Activated T-cell treated with anti-CD3 and anti-CD28 coated beads, Interleukin-2, amount 50 U/mL, for 24 hours (primary cell): ENCODE measurements around the gene ZDHHC14.
A peak's percentile ranks its signal among the peaks of the same experiment; 100 is the strongest.

Source experiments
- DNase-seq: peaks from one replicate; pipeline ENCODE4 v3.0.0-alpha.2; 2020
- H3K27ac Mint-ChIP-seq: 2 replicates; pipeline ENCODE4 v1.8.0; 2020; ENCODE audit warnings: mild to moderate bottlenecking, mixed read lengths
- H3K27me3 Mint-ChIP-seq: 2 replicates; pipeline ENCODE4 v1.8.0; 2020; ENCODE audit warnings: mixed read lengths
- H3K36me3 Mint-ChIP-seq: 2 replicates; pipeline ENCODE4 v1.8.0; 2020; ENCODE audit warnings: low read depth, mixed read lengths
- H3K4me1 Mint-ChIP-seq: 2 replicates; pipeline ENCODE4 v1.8.0; 2020; ENCODE audit warnings: low read depth, mixed read lengths
- H3K4me3 Mint-ChIP-seq: 2 replicates; pipeline ENCODE4 v1.8.0; 2020; ENCODE audit warnings: mild to moderate bottlenecking, moderate library complexity, mixed read lengths
- H3K9me3 Mint-ChIP-seq: 2 replicates; pipeline ENCODE4 v1.8.0; 2020; ENCODE audit warnings: mixed read lengths

The ZDHHC14 gene

DNA sequence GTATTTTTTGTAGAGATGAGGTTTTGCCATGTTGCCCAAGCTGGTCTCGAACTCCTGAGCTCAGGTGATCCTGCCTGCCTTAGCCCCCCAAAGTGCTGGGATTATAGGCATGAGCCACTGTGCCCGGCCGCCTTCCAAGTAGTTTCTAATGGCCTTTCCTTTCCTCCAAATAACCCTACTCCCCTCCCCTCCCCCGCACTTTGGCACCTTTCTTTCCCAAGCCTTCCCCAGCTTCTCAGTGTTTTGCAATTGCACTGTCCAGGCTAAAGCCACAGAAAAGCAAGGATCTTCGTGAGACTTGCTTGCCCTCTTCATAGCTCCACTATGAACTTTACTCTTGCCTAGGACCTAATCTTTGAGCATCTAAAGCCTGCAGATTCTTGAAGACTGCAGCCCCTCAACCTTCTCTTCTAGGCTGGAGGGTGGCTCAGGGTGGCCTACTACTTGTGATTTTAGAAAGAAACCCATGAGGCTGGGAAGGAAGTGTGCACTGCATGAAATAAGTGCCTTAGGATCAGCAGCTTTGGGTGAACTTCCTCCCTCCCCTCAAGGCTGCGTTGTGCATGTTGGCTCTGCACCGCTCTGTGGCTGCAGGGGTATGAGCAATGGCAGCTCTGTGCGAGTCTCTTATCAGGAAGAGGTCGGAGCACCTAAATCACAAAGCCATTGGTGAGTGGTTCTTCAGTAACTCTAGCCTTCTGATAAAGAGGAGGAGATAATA is 289.6 kb downstream of the ZDHHC14 start:
- Mint-ChIP-seq H3K27me3 (no peaks in the 10 kb centered on the region), H3K4me3 (no peak overlapping the region), H3K27ac (no peak overlapping the region), H3K9me3 (no peaks in the 10 kb centered on the region), H3K4me1 (peaks cover 25% of the 10 kb centered on the region), H3K36me3 (no peaks in the 10 kb centered on the region)
- no peak for DNase-seq

DNA sequence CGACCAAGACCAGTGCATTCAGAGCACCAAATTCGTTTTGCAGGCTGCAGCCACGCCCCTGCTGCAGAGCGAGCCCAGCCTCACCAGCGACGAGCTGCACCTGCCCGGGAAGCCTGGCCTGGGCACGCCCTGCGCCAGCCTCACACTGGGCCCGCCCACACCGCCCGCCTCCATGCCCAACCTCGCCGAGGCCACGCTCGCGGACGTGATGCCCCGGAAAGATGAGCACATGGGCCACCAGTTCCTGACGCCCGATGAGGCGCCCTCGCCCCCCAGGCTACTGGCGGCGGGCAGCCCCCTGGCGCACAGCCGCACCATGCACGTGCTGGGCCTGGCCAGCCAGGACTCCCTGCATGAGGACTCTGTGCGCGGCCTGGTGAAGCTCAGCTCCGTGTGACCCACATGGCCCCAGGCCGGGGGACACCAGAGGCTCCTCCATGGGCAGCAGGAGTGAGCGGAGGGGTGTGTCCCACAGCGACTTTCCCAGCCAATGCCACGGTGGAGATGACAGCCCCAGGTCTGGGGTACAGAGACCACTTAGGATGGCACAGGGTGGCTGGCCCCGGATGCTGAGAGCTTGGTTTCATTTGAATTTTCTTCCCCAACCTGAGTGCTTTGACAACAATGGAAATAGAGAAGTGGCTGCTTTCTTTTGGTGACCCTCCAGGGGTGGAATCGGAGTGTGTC is 291.9 kb downstream of the ZDHHC14 start:
- H3K4me1 Mint-ChIP-seq, result peaks cover 16% of the 10 kb centered on the region

DNA sequence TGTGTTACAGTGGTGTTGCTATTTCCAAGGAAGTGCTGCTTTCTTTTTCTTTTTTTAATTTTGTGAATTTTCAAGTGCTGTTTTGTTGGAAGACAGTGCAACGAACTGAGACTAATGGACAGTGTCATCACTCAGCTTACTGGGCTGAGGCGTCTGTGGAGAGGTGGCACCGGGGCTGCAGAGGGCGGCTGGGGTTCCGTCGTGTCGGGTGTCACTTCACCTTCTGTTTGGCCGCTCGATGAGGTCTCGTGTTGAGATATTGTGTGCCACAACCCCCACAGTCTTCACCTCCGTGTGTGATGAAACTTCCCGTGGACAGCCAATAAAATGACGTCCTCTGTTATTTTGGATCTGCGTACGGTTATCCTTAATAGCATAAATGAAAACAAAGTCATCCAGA is 292.6 kb downstream of the ZDHHC14 start:
- Mint-ChIP-seq H3K9me3 (no peaks in the 10 kb centered on the region), H3K4me3 (no peak overlapping the region), H3K27ac (no peak overlapping the region), H3K36me3 (no peaks in the 10 kb centered on the region), H3K27me3 (no peaks in the 10 kb centered on the region), H3K4me1 (peaks cover 14% of the 10 kb centered on the region)
- DNase-seq, result no peak

More for the DNA sequence above, 291.9 kb downstream of the ZDHHC14 start:
- no peaks in the 10 kb centered on the region for H3K36me3 Mint-ChIP-seq
- H3K27me3 Mint-ChIP-seq, result no peaks in the 10 kb centered on the region
- H3K9me3 Mint-ChIP-seq, result no peaks in the 10 kb centered on the region
- H3K4me3 Mint-ChIP-seq, result no peak overlapping the region
- no peak overlapping the region for H3K27ac Mint-ChIP-seq
- no peak for DNase-seq

DNA sequence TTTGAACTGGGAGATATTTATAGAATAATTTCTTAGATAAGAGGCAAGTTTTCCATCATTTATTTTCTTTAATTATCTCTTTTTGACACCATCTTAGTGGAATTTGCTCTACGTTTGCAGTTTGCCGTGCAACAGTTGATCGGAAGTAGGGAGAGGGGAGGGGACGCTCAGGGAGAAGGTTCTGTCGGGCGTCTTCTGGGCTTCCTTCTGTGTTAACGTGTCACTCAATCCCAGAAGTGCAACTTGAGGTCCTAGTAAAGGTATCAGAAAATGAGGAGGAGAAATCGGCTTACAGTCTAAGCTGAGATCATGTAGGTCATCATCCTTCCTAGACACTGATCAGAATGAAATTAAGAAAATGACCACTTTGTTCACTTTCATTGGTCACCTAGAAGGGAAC is 293.1 kb downstream of the ZDHHC14 start:
- H3K4me1 Mint-ChIP-seq, result peaks cover 12% of the 10 kb centered on the region
- no peak overlapping the region for H3K4me3 Mint-ChIP-seq
- H3K27ac Mint-ChIP-seq, result no peak overlapping the region
- H3K36me3 Mint-ChIP-seq, result no peaks in the 10 kb centered on the region
- H3K9me3 Mint-ChIP-seq, result no peaks in the 10 kb centered on the region
- DNase-seq, result no peak
- no peaks in the 10 kb centered on the region for H3K27me3 Mint-ChIP-seq

DNA sequence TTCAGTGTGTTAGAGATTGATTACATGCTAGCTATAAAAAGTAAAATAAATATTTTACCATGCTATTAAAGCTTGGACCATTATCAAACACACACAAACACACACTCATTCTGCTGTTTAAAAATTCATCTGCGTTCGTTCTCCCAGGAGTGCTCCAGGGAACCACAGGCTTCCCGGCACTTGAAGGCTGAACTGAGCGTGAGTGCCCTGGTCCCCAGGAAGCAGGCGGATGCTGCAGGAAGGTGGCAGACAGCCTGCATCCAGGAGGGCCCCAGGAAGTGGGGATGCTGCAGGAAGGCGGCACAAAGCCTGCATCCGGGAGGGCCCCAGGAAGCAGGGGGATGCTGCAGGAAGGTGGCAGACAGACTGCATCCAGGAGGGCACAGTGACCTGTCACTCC is 294.8 kb downstream of the ZDHHC14 start:
- no peak for DNase-seq
- Mint-ChIP-seq H3K9me3 (no peaks in the 10 kb centered on the region), H3K27ac (no peak overlapping the region), H3K4me1 (peaks cover 1% of the 10 kb centered on the region), H3K27me3 (no peaks in the 10 kb centered on the region), H3K4me3 (no peak overlapping the region), H3K36me3 (no peaks in the 10 kb centered on the region)

DNA sequence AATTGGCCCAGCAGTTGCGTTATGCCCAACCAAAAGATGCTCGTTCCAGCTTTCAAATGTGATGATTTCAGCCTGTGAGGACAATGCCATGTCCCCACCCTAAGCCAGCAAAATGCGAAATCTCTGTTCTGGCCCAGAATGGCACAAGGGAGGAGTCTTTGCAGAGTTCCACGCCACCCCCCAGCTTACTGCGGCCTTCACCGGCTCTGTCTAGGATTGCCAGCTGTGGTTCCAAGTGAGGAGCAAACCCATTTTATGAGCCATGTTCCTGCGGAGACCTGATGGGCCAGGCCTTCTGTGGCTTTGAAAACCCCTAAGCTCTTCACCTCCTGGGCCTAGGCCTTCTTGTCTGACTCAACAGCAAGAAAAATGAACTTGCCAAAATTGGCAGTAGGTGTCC is 295.3 kb downstream of the ZDHHC14 start:
- Mint-ChIP-seq H3K9me3 (no peaks in the 10 kb centered on the region), H3K27me3 (no peaks in the 10 kb centered on the region), H3K4me1 (no peaks in the 10 kb centered on the region), H3K36me3 (no peaks in the 10 kb centered on the region), H3K4me3 (no peak overlapping the region), H3K27ac (no peak overlapping the region)
- DNase-seq, result no peak

DNA sequence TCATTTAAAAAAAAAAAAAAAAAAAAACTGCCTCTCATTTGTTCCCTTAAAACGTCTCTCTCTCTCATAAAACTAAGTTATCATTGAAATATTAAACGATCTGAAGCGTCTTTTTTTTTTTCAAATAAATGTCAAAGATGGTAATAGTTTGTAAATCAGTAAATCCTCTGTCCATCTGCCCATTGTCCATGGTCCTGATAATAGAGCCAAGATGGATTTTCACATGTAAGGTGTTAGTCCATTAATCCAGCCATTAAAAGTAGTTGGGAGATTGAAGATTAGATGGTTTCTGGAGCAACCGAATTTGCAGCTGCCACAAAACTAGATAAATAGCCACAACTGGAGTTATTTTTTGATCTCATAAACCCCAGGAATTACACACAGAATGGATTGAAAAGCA is 296.2 kb downstream of the ZDHHC14 start:
- H3K36me3 Mint-ChIP-seq, result no peaks in the 10 kb centered on the region
- H3K4me1 Mint-ChIP-seq, result no peaks in the 10 kb centered on the region
- no peak for DNase-seq
- H3K27ac Mint-ChIP-seq, result no peak overlapping the region
- H3K27me3 Mint-ChIP-seq, result no peaks in the 10 kb centered on the region
- no peak overlapping the region for H3K4me3 Mint-ChIP-seq
- H3K9me3 Mint-ChIP-seq, result no peaks in the 10 kb centered on the region

DNA sequence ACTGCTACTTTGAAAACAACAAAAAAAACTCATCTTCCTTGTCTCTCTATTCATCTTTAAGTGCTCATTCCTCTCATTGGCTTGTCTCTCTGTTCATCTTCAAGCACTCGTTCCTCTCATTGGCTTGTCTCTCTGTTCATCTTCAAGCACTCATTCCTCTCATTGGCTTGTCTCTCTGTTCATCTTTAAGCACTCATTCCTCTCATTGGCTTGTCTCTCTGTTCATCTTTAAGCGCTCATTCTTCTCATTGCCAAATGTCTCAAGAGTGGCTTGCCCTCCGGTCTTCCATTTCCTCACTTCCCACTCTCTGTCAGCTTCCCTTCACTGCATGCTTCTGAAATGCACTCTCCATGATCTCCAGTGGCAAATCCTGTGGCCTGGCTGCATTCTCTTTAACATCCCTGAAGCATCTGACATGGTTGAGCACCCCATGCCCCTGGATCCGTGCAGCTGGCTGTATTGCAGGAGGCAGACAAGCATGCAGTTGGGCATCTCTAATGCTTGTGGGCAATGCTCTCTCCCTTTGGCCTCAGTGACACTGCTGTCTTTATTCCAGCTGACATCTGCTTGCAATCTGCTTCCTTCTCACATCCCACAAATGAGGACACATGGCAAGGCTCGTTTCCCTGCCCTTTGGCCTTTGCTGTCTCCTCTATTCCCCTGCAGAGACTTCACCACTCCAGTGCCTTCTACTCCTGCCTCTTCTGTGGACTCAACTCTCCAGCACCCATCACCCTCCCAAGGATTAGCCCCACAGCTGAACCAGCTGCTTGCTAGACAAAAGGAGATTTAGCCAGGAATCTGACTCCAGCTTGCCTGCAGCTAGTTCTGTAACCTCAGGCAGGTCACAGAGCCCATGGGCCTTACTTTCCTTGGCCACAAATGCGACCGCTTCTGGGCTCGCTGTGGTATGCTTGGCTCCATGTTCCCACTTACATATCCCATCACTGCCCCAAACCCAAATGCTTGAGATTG is 298.9 kb downstream of the ZDHHC14 start:
- H3K27me3 Mint-ChIP-seq, result no peaks in the 10 kb centered on the region
- no peaks in the 10 kb centered on the region for H3K4me1 Mint-ChIP-seq
- no peak overlapping the region for H3K4me3 Mint-ChIP-seq
- H3K27ac Mint-ChIP-seq, result no peak overlapping the region
- DNase-seq, result peak; percentile 27
- no peaks in the 10 kb centered on the region for H3K9me3 Mint-ChIP-seq
- H3K36me3 Mint-ChIP-seq, result no peaks in the 10 kb centered on the region

DNA sequence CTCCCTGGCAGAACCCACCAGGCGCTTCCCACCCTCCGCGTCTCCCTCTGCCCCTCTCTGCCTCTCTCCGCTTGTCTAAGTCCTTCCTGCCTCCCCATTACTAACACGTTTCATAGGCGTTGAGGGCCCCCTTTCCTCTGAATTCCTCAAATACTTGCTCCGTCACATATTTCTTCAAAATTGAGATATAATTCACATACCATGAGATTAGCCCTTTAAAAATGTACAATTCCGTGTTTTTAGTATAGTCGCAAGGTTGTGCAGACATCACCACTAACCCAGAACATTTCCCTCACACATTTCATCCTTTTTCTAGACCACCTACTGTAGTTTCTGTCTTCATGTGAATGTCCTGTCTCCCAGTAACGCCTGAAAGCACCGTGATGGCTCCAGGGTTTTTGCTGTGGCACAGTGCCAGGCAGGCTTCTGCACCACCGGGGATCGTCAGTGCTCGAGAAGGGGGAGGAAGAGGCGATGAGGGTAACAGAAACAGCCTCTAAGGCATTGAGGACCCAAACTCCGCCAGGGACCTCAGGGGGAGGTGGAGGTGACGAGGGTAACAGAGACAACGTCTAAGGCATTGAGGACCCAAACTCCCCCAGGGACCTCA is 300.2 kb downstream of the ZDHHC14 start:
- H3K27me3 Mint-ChIP-seq, result no peaks in the 10 kb centered on the region
- no peak overlapping the region for H3K4me3 Mint-ChIP-seq
- H3K36me3 Mint-ChIP-seq, result no peaks in the 10 kb centered on the region
- DNase-seq, result peak; percentile 7
- no peak overlapping the region for H3K27ac Mint-ChIP-seq
- no peaks in the 10 kb centered on the region for H3K4me1 Mint-ChIP-seq
- no peaks in the 10 kb centered on the region for H3K9me3 Mint-ChIP-seq

DNA sequence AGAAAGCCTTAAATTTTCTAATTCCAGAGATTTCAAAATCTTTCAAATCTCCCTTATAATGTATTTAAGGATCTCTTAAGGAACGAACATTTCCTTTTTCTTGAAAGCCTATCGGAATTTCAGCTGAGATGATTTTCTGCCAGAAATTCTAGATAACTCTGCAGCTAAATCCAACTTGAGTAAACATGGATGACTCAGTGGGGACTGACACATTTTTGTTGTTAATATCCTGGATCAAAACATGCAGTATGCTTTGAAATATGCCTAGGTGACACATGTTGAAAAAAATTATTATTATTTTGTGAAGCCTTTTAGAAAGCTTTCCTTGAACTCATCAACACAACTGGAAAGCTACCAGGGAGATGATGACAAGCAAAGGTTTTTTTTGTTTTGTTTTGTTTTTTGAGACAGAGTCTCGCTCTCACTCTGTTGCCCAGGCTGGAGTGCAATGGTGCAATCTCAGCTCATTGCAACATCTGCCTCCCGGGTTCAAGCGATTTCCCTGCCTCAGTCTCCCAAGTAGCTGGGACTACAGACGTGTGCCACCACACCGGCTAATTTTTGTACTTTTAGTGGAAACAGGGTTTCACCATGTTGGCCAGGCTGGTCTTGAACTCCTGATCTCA is 302.0 kb downstream of the ZDHHC14 start:
- Mint-ChIP-seq H3K4me3 (no peak overlapping the region), H3K36me3 (no peaks in the 10 kb centered on the region), H3K4me1 (no peaks in the 10 kb centered on the region), H3K9me3 (no peaks in the 10 kb centered on the region), H3K27me3 (no peaks in the 10 kb centered on the region), H3K27ac (no peak overlapping the region)
- no peak for DNase-seq

DNA sequence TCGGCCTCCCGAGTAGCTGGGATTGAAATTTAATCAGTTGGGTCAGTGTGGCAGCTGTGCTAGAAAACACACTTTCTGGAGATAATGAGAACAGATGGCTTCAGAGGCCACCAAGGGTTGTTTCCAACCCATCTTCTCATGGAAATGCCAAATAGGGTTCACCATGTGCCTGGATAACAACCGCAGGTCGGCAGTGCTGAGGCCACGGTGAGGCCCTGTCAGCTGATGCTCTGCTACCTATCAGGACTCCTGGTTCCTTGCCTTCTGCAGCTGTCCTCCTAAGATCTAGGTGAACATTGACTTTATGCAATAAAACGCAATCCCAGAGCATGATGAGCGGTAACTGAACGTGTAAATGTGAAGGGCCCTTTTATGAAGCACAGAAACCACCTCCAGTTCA is 302.7 kb downstream of the ZDHHC14 start:
- no peak overlapping the region for H3K27ac Mint-ChIP-seq
- H3K27me3 Mint-ChIP-seq, result no peaks in the 10 kb centered on the region
- H3K4me3 Mint-ChIP-seq, result no peak overlapping the region
- no peak for DNase-seq
- no peaks in the 10 kb centered on the region for H3K36me3 Mint-ChIP-seq
- H3K9me3 Mint-ChIP-seq, result no peaks in the 10 kb centered on the region
- H3K4me1 Mint-ChIP-seq, result no peaks in the 10 kb centered on the region

DNA sequence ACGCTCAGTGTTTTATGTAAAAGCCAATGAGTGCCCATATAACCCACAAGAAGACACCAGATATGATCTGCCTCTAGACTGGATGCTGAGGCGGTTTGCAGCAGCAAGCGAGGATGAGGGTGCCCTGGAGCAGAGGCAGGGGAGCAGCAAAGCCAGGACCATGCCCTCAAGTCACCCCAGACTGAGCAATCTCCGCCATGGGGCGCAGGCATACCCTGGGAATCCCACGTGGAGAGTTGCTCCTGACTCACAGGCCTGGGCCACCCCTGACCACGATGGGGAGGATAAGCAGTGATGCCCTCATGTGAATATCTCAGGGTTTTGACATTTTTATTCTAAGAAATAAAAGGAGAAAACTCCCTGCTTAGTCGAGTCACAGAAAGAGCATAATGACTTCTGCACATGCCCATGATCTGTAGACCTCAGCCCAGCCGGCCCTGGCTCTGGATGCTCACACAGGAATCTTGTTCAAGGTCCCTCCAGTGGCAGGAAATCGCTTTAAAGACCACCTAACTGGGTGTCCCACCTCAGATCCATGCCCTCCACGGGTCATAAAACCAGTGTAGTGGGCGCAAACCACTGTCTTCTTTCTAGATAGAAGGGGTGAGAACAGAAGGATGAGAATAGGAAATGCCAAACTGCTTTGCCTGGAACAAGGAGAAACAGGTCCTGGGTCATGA is 303.8 kb downstream of the ZDHHC14 start:
- Mint-ChIP-seq H3K9me3 (no peaks in the 10 kb centered on the region), H3K27ac (no peak overlapping the region), H3K4me3 (no peak overlapping the region), H3K36me3 (no peaks in the 10 kb centered on the region), H3K4me1 (no peaks in the 10 kb centered on the region), H3K27me3 (no peaks in the 10 kb centered on the region)
- DNase-seq, result peak; percentile 8

DNA sequence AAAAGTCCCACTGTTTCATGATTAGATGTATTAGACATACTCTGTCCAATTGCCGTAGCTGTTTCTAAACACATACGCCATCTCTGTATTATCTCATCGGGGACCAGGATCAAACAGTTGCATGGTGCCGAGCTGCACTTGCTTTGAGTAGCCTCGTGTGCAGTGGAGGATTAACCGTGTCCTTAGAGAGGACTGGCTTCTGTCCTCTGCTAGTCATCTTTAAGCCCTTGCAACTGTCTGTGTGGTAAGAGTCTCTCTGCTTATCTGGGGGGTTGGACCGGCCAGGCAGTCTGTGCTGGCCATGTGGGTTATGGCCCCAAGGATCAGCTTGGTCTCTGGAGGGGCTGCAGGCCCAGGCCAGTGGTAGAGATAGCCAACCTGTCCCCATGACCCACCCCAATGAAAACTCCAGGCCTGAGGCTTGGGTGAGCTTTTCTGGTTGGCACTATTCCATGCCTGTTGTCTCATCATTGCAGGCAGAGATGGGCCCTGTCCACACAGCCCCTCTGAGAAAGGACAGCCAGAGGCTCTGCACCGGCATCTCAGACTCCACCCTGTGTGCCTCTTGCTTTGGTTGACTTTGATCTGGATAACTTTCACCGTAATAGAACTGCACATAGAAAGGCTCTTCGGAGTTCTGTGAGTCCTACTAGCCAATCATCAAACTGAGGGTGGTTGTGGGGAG is 304.7 kb downstream of the ZDHHC14 start:
- Mint-ChIP-seq H3K27me3 (no peaks in the 10 kb centered on the region), H3K4me3 (no peak overlapping the region), H3K36me3 (no peaks in the 10 kb centered on the region), H3K4me1 (no peaks in the 10 kb centered on the region), H3K9me3 (no peaks in the 10 kb centered on the region), H3K27ac (no peak overlapping the region)
- DNase-seq, result peak; percentile 11
